Progenitor cell of endocrine pancreas (in vitro differentiated cells): Measurements from ENCODE around the gene PLEKHG4B. TPM values are rescaled to one million over a fixed set of nuclear protein-coding genes. Genes with fewer than 3 reads are reported as not detected.

Experiments
- DNase-seq: peaks from one replicate; pipeline ENCODE4 v3.0.0; 2021; ENCODE audit warnings: low spot score; ENCODE audit not compliant: unreplicated experiment
- H3K27ac Mint-ChIP-seq: 2 replicates; pipeline ENCODE4 v1.8.0; 2021; ENCODE audit warnings: mild to moderate bottlenecking, moderate library complexity, mixed read lengths
- H3K27me3 Mint-ChIP-seq: 2 replicates; pipeline ENCODE4 v1.8.0; 2021; ENCODE audit warnings: mixed read lengths
- H3K36me3 Mint-ChIP-seq: 2 replicates; pipeline ENCODE4 v1.8.0; 2022; ENCODE audit warnings: mixed read lengths; ENCODE audit not compliant: insufficient read depth
- H3K4me1 Mint-ChIP-seq: 2 replicates; pipeline ENCODE4 v1.8.0; 2021; ENCODE audit warnings: low read depth, mixed read lengths
- H3K4me3 Mint-ChIP-seq: 2 replicates; pipeline ENCODE4 v1.8.0; 2021; ENCODE audit warnings: low read depth, mild to moderate bottlenecking, moderate library complexity, mixed read lengths
- H3K9me3 Mint-ChIP-seq: 2 replicates; pipeline ENCODE4 v1.8.0; 2021; ENCODE audit warnings: low read depth, mixed read lengths
- CTCF ChIP-seq: fragments of 200-600 bp; sonication (generic); IDR thresholded peaks from one replicate; pipeline ENCODE4 v1.5.0; 2021; ENCODE audit warnings: antibody characterized with exemption, mild to moderate bottlenecking; ENCODE audit not compliant: unreplicated experiment
- total RNA-seq: library from RNA; stranded (reverse); gene quantifications from 2 replicates; pipeline ENCODE4 v1.2.1, GENCODE V29; 2021

PLEKHG4B gene
- total RNA-seq, 1 donor from 2014 or later: 59.5 TPM

GRCh38 chr5:140443-140829 is 48.5 kb downstream of the PLEKHG4B start:
- H3K36me3 Mint-ChIP-seq: peaks cover 26% of the 10 kb centered on the region
- H3K4me1 Mint-ChIP-seq: no peaks in the 10 kb centered on the region
- no peak overlapping the region for H3K27ac Mint-ChIP-seq
- no peaks in the 10 kb centered on the region for H3K27me3 Mint-ChIP-seq
- no peaks in the 10 kb centered on the region for H3K9me3 Mint-ChIP-seq
- TF ChIP-seq CTCF: no peak
- no peak overlapping the region for H3K4me3 Mint-ChIP-seq
- DNase-seq: no peak

GRCh38 chr5:141211-141610 is 49.2 kb downstream of the PLEKHG4B start:
- no peaks in the 10 kb centered on the region for H3K4me1 Mint-ChIP-seq
- TF ChIP-seq CTCF: no peak
- H3K27ac Mint-ChIP-seq: no peak overlapping the region
- H3K9me3 Mint-ChIP-seq: no peaks in the 10 kb centered on the region
- no peak for DNase-seq
- H3K36me3 Mint-ChIP-seq: peaks cover 30% of the 10 kb centered on the region
- H3K4me3 Mint-ChIP-seq: no peak overlapping the region
- no peaks in the 10 kb centered on the region for H3K27me3 Mint-ChIP-seq

GRCh38 chr5:141761-142160 is 49.8 kb downstream of the PLEKHG4B start:
- no peak overlapping the region for H3K4me3 Mint-ChIP-seq
- no peaks in the 10 kb centered on the region for H3K27me3 Mint-ChIP-seq
- peaks cover 33% of the 10 kb centered on the region for H3K36me3 Mint-ChIP-seq
- no peak for TF ChIP-seq CTCF
- no peak overlapping the region for H3K27ac Mint-ChIP-seq
- DNase-seq: no peak
- peaks cover 1% of the 10 kb centered on the region for H3K9me3 Mint-ChIP-seq
- H3K4me1 Mint-ChIP-seq: no peaks in the 10 kb centered on the region

GRCh38 chr5:142246-142810 is 50.4 kb downstream of the PLEKHG4B start:
- no peaks in the 10 kb centered on the region for H3K4me1 Mint-ChIP-seq
- H3K9me3 Mint-ChIP-seq: peaks cover 7% of the 10 kb centered on the region
- no peak for TF ChIP-seq CTCF
- H3K36me3 Mint-ChIP-seq: peaks cover 39% of the 10 kb centered on the region
- no peak for DNase-seq
- no peak overlapping the region for H3K4me3 Mint-ChIP-seq
- H3K27me3 Mint-ChIP-seq: no peaks in the 10 kb centered on the region
- no peak overlapping the region for H3K27ac Mint-ChIP-seq

GRCh38 chr5:143041-143440 is 51.1 kb downstream of the PLEKHG4B start:
- H3K4me1 Mint-ChIP-seq: no peaks in the 10 kb centered on the region
- no peak overlapping the region for H3K4me3 Mint-ChIP-seq
- no peak for DNase-seq
- peaks cover 14% of the 10 kb centered on the region for H3K9me3 Mint-ChIP-seq
- no peak for TF ChIP-seq CTCF
- no peak overlapping the region for H3K27ac Mint-ChIP-seq
- no peaks in the 10 kb centered on the region for H3K27me3 Mint-ChIP-seq
- peaks cover 46% of the 10 kb centered on the region for H3K36me3 Mint-ChIP-seq
